ENCODE measurements around the gene MTA2. TPM values are rescaled to one million over a fixed set of nuclear protein-coding genes. Genes with fewer than 3 reads are reported as not detected.
A peak's percentile ranks its signal among the peaks of the same experiment; 100 is the strongest.

The MTA2 gene
- total and polyA plus RNA-seq, 7 donors = 28.8 to 86.3 (median 55.3) TPM

GRCh38 chr11:62580959-62581715 is 20.5 kb downstream of the MTA2 start:
- DNase-seq = no peak
- H3K36me3 ChIP-seq = peaks cover 0 to 88% (median 25%) of the 10 kb centered on the region in 4 donors
- no peaks in the 10 kb centered on the region for H3K9me3 ChIP-seq
- no peak overlapping the region for H3K27ac ChIP-seq
- TF ChIP-seq CTCF (IDR thresholded peaks at IDR 0.05) (no peak), POLR2A (IDR thresholded peaks at IDR 0.05) (no peak), POLR2AphosphoS5 (IDR thresholded peaks at IDR 0.05) (no peak), EP300 (IDR thresholded peaks at IDR 0.05) (no peak)
- no peak overlapping the region for H3K4me3 ChIP-seq
- H3K4me1 ChIP-seq = peaks cover 0 to 9% (median 1%) of the 10 kb centered on the region in 4 donors
- WGBS, 2 donors = 95 to 97% methylated on average over 18 of the region's 18 CpGs
- no peaks in the 10 kb centered on the region for H3K27me3 ChIP-seq
- intact Hi-C loops (cut with DNase I) = no loop called here

GRCh38 chr11:62579252-62579651 is 22.4 kb downstream of the MTA2 start:
- no peaks in the 10 kb centered on the region for H3K27me3 ChIP-seq
- no peak overlapping the region for H3K27ac ChIP-seq
- H3K9me3 ChIP-seq = no peaks in the 10 kb centered on the region
- H3K36me3 ChIP-seq = peaks cover 0 to 74% (median 21%) of the 10 kb centered on the region in 4 donors
- 93 to 98% methylated on average over 2 of the region's 2 CpGs for WGBS, 2 donors
- TF ChIP-seq EP300 (IDR thresholded peaks at IDR 0.05) = no peak
- TF ChIP-seq CTCF (IDR thresholded peaks at IDR 0.05) = no peak
- no peak for TF ChIP-seq POLR2A (IDR thresholded peaks at IDR 0.05)
- no peak for TF ChIP-seq POLR2AphosphoS5 (IDR thresholded peaks at IDR 0.05)
- H3K4me3 ChIP-seq = no peak overlapping the region
- peaks cover 0 to 28% (median 18%) of the 10 kb centered on the region in 4 donors for H3K4me1 ChIP-seq
- intact Hi-C loops (cut with DNase I) = no loop called here
- DNase-seq = no peak

- TF ChIP-seq POLR2A (IDR thresholded peaks at IDR 0.05) (no peak), POLR2AphosphoS5 (IDR thresholded peaks at IDR 0.05) (no peak), EP300 (IDR thresholded peaks at IDR 0.05) (no peak), CTCF (IDR thresholded peaks at IDR 0.05) (no peak)
- intact Hi-C loops (cut with DNase I) = no loop called here
- no peaks in the 10 kb centered on the region for H3K27me3 ChIP-seq
- no peak overlapping the region for H3K4me3 ChIP-seq
- peaks cover 0 to 67% (median 21%) of the 10 kb centered on the region in 4 donors for H3K36me3 ChIP-seq
- peaks cover 0 to 28% (median 18%) of the 10 kb centered on the region in 4 donors for H3K4me1 ChIP-seq
- 97% methylated on average over 11 of the region's 11 CpGs for WGBS, 2 donors
- H3K27ac ChIP-seq = no peak overlapping the region
- DNase-seq = no peak
- H3K9me3 ChIP-seq = no peaks in the 10 kb centered on the region
Measured at GRCh38 chr11:62578541-62578940, 23.1 kb downstream of the MTA2 start.

- TF ChIP-seq CTCF (IDR thresholded peaks at IDR 0.05) (no peak), POLR2AphosphoS5 (IDR thresholded peaks at IDR 0.05) (peak in 1 of 4 donors; percentile 35)
- no peak for DNase-seq
- no peaks in the 10 kb centered on the region for H3K27me3 ChIP-seq
- no peaks in the 10 kb centered on the region for H3K9me3 ChIP-seq
- peaks cover 0 to 37% (median 29%) of the 10 kb centered on the region in 4 donors for H3K4me1 ChIP-seq
- intact Hi-C loops (cut with DNase I) = no loop called here
- peaks cover 0 to 63% (median 22%) of the 10 kb centered on the region in 4 donors for H3K36me3 ChIP-seq
- no peak overlapping the region for H3K4me3 ChIP-seq
- 58 to 77% methylated on average over 12 of the region's 12 CpGs for WGBS, 2 donors
- H3K27ac ChIP-seq = peak overlapping the region; percentile 24 to 94 (median 93)
Measured at GRCh38 chr11:62577046-62577714, 24.5 kb downstream of the MTA2 start.

Measured in sigmoid colon (tissue), 7 donors.